Measurements from ENCODE around the gene TFDP2. TPM values are rescaled to one million over a fixed set of nuclear protein-coding genes. Genes with fewer than 3 reads are reported as not detected.

TFDP2 gene
- total and polyA plus RNA-seq, 10 of the 15 experiments (the other 5 are each of a cell fraction or from before 2014, with no cell fraction given): 28.3 to 100 (median 49.7) TPM

DNA sequence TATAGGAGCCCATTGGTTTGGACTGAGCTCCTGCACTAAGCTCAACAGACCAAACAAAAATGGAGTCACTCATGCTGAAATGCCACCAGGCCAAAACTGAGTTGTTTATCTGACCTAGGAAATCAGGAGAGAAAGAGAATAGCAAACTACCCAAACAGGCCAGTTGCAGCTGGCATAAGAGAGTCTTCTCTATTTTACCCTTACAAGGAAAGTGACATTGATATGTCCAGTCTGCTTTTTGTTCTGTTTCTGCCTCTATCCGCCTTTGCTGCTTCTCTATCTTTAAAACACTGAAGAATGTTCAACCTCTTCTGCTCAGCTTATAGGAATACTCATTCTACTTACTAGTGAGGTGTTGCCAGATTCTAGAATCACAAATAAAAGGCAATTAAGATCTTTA lies 177.8 kb downstream of the TFDP2 start:
- CTCF ChIA-PET: interaction anchor here (0.9 to 2.0 kb wide), 2 partner anchors 10 to 11 kb away, joined by 3 to 5 read pairs; no protein-coding TSS in a partner anchor
- RAD21 ChIA-PET (ENCODE audit: unreplicated experiment): no interaction called here
- H3K4me3 ChIP-seq: no peak overlapping the region
- in situ Hi-C loops (cut with MboI): no loop called here
- H3K4me1 ChIP-seq (ENCODE audit: control insufficient read depth, insufficient read depth, low read length): no peaks in the 10 kb centered on the region
- DNase-seq (ENCODE audit: low read depth, low spot score): no peak
- no peaks in the 10 kb centered on the region for H3K27me3 ChIP-seq (replicated peaks in 1 of 2; ENCODE audit: control insufficient read depth in 2 of 2, insufficient read depth in 2 of 2, low read length in 1 of 2)
- intact Hi-C loops (cut with micrococcal nuclease; ENCODE audit: unreplicated experiment): no loop called here
- no peak for FAIRE-seq
- no peaks in the 10 kb centered on the region for H3K9me3 ChIP-seq (replicated peaks; ENCODE audit: control insufficient read depth, insufficient read depth, low read length)
- H3K36me3 ChIP-seq (ENCODE audit: control insufficient read depth in 2 of 2, insufficient read depth in 2 of 2, low read length in 1 of 2): peaks cover 0 to 6% of the 10 kb centered on the region in 2 experiments; a peak in 2 of 4 replicates
- H3K27ac ChIP-seq (ENCODE audit: control insufficient read depth, insufficient read depth): no peak overlapping the region
- SMC1A ChIA-PET (ENCODE audit: uncharacterized antibody, unreplicated experiment): interaction anchor here (0.6 to 1.2 kb wide), 2 partner anchors 55 to 72 kb away, joined by 3 read pairs; no protein-coding TSS in a partner anchor
- no peak overlapping the region for H3K9ac ChIP-seq (ENCODE audit: control insufficient read depth, insufficient read depth, low read length)
- WGBS (ENCODE audit: insufficient coverage, insufficient replicate concordance, low lambda C conversion rate, missing lambda C conversion rate): 100% methylated on average over 1 of the region's 1 CpG
- POLR2A ChIA-PET: interaction anchor here (0.6 to 0.7 kb wide), 2 partner anchors 79 to 906 kb away, joined by 4 to 9 read pairs; no protein-coding TSS in a partner anchor
- no peaks in the 10 kb centered on the region for H3K79me2 ChIP-seq (ENCODE audit: control insufficient read depth, insufficient read depth, low read length)
- H2AFZ ChIP-seq (ENCODE audit: control insufficient read depth, low read depth, low read length): no peak overlapping the region
- no peak for ATAC-seq
- no peak for TF ChIP-seq KAT2A (conservative IDR thresholded peaks at IDR 0.05; ENCODE audit: control insufficient read depth, low read depth, low read length)
- no peak for TF ChIP-seq NFYA (IDR thresholded peaks at IDR 0.05; ENCODE audit: borderline replicate concordance, low read depth, low read length)
- no peak for TF ChIP-seq IKZF2 (IDR thresholded peaks at IDR 0.05)
- no peak for TF ChIP-seq BRCA1 (IDR thresholded peaks at IDR 0.05; ENCODE audit: low read depth, low read length)
- H4K20me1 ChIP-seq (ENCODE audit: control insufficient read depth, insufficient read depth): no peaks in the 10 kb centered on the region
- no TSS peak for BruUV-seq (replicated peaks)
- no peak overlapping the region for H3K4me2 ChIP-seq (ENCODE audit: control insufficient read depth, insufficient read depth)

DNA sequence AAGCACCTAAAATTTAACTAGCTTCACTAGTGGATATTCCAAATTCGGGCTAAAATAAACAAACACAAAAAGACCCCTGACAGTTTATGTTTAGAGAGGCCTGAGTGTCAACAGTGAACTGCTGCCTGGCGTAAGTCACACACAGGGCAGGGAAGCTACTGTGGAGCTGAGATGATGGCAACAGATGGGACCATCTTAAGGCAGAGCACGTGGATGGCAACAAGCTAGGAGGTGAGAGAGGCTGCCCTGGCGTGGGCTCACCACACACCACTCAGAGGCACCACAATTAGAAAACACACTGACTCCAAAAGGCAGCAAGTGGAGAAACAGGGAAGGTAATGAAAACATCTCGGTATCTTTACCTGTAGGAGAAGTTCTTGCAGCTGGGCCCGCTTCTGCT lies 179.6 kb downstream of the TFDP2 start:
- 98% methylated on average over 6 of the region's 6 CpGs for WGBS (ENCODE audit: insufficient coverage, insufficient replicate concordance, low lambda C conversion rate, missing lambda C conversion rate)
- FAIRE-seq (no peak), ATAC-seq (no peak), DNase-seq (ENCODE audit: low read depth, low spot score) (no peak)
- Histone ChIP-seq H3K79me2 (ENCODE audit: control insufficient read depth, insufficient read depth, low read length) (no peaks in the 10 kb centered on the region), H3K27ac (ENCODE audit: control insufficient read depth, insufficient read depth) (no peak overlapping the region), H4K20me1 (ENCODE audit: control insufficient read depth, insufficient read depth) (no peaks in the 10 kb centered on the region), H2AFZ (ENCODE audit: control insufficient read depth, low read depth, low read length) (no peak overlapping the region), H3K4me3 (no peak overlapping the region), H3K9ac (ENCODE audit: control insufficient read depth, insufficient read depth, low read length) (no peak overlapping the region), H3K4me1 (ENCODE audit: control insufficient read depth, insufficient read depth, low read length) (no peaks in the 10 kb centered on the region), H3K27me3 (replicated peaks in 1 of 2; ENCODE audit: control insufficient read depth in 2 of 2, insufficient read depth in 2 of 2, low read length in 1 of 2) (no peaks in the 10 kb centered on the region), H3K4me2 (ENCODE audit: control insufficient read depth, insufficient read depth) (no peak overlapping the region), H3K36me3 (ENCODE audit: control insufficient read depth in 2 of 2, insufficient read depth in 2 of 2, low read length in 1 of 2) (peaks cover 0 to 6% of the 10 kb centered on the region in 2 experiments; a peak in 2 of 4 replicates), H3K9me3 (replicated peaks; ENCODE audit: control insufficient read depth, insufficient read depth, low read length) (no peaks in the 10 kb centered on the region)
- RAD21 ChIA-PET (ENCODE audit: unreplicated experiment): no interaction called here
- in situ Hi-C loops (cut with MboI) (no loop called here), intact Hi-C loops (cut with micrococcal nuclease; ENCODE audit: unreplicated experiment) (no loop called here)
- TF ChIP-seq BRCA1 (IDR thresholded peaks at IDR 0.05; ENCODE audit: low read depth, low read length) (no peak), ZNF217 (IDR thresholded peaks at IDR 0.05) (no peak), STAT1 (conservative IDR thresholded peaks at IDR 0.05) (no peak), NBN (IDR thresholded peaks at IDR 0.05) (no peak), NRF1 (conservative IDR thresholded peaks at IDR 0.05; ENCODE audit: low read depth, low read length) (no peak), NFXL1 (IDR thresholded peaks at IDR 0.05; ENCODE audit: borderline replicate concordance) (no peak), PAX5 (IDR thresholded peaks at IDR 0.05; ENCODE audit: borderline replicate concordance, low read depth, low read length) (no peak), ZNF207 (IDR thresholded peaks at IDR 0.05; ENCODE audit: borderline replicate concordance) (no peak), CHD2 (IDR thresholded peaks at IDR 0.05; ENCODE audit: borderline replicate concordance, low read depth, low read length) (no peak), HDAC2 (IDR thresholded peaks at IDR 0.05) (no peak), SREBF1 (IDR thresholded peaks at IDR 0.05; ENCODE audit: low read length) (no peak)
- TF ChIP-seq, protein P1, sequence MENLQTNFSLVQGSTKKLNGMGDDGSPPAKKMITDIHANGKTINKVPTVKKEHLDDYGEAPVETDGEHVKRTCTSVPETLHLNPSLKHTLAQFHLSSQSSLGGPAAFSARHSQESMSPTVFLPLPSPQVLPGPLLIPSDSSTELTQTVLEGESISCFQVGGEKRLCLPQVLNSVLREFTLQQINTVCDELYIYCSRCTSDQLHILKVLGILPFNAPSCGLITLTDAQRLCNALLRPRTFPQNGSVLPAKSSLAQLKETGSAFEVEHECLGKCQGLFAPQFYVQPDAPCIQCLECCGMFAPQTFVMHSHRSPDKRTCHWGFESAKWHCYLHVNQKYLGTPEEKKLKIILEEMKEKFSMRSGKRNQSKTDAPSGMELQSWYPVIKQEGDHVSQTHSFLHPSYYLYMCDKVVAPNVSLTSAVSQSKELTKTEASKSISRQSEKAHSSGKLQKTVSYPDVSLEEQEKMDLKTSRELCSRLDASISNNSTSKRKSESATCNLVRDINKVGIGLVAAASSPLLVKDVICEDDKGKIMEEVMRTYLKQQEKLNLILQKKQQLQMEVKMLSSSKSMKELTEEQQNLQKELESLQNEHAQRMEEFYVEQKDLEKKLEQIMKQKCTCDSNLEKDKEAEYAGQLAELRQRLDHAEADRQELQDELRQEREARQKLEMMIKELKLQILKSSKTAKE (IDR thresholded peaks at IDR 0.05; ENCODE audit: low read depth, poor library complexity, severe bottlenecking): no peak
- TF ChIP-seq, protein P2, sequence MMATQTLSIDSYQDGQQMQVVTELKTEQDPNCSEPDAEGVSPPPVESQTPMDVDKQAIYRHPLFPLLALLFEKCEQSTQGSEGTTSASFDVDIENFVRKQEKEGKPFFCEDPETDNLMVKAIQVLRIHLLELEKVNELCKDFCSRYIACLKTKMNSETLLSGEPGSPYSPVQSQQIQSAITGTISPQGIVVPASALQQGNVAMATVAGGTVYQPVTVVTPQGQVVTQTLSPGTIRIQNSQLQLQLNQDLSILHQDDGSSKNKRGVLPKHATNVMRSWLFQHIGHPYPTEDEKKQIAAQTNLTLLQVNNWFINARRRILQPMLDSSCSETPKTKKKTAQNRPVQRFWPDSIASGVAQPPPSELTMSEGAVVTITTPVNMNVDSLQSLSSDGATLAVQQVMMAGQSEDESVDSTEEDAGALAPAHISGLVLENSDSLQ (IDR thresholded peaks at IDR 0.05): no peak
- no TSS peak for BruUV-seq (replicated peaks)
- POLR2A ChIA-PET: interaction anchor here (0.6 kb wide), 1 partner anchor 11 kb away, joined by 3 read pairs; no protein-coding TSS in a partner anchor
- CTCF ChIA-PET: interaction anchor here (2.0 kb wide), 1 partner anchor 8 kb away, joined by 5 read pairs; no protein-coding TSS in a partner anchor
- SMC1A ChIA-PET (ENCODE audit: uncharacterized antibody, unreplicated experiment): interaction anchor here (0.6 kb wide), 1 partner anchor 11 kb away, joined by 4 read pairs; no protein-coding TSS in a partner anchor
